DOHH2 (cell line): ENCODE data around the gene VAV2.

Experiments used
- H3F3A ChIP-seq: fragments of 200-600 bp; sonication (generic), shearing (Covaris generic); 2 replicates; pipeline ENCODE4 v1.6.0; 2016; ENCODE audit warnings: antibody characterized with exemption, mild to moderate bottlenecking; ENCODE audit not compliant: control insufficient read depth, insufficient read depth
- H3K27ac ChIP-seq: fragments of 200-600 bp; sonication (generic); 2 replicates; pipeline ENCODE4 v1.5.1; 2014; ENCODE audit warnings: low read depth, mild to moderate bottlenecking, low read length, moderate library complexity
- H3K27me3 ChIP-seq: fragments of 200-600 bp; sonication (generic); 2 replicates; pipeline ENCODE4 v1.6.1; 2014; ENCODE audit warnings: mild to moderate bottlenecking, low read length, mixed read lengths; ENCODE audit not compliant: control insufficient read depth
- H3K36me3 ChIP-seq: fragments of 200-600 bp; sonication (generic); 2 replicates; pipeline ENCODE4 v1.6.1; 2014; ENCODE audit warnings: mild to moderate bottlenecking, low read length, moderate library complexity, mixed read lengths; ENCODE audit not compliant: control insufficient read depth
- H3K4me1 ChIP-seq: fragments of 200-600 bp; sonication (generic); 2 replicates; pipeline ENCODE4 v1.6.1; 2014; ENCODE audit warnings: mild to moderate bottlenecking, low read length, mixed read lengths; ENCODE audit not compliant: control insufficient read depth
- H3K4me2 ChIP-seq: fragments of 200-600 bp; sonication (generic); 2 replicates; pipeline ENCODE4 v1.6.0; 2014; ENCODE audit warnings: mild to moderate bottlenecking, low read length, moderate library complexity
- H3K4me3 ChIP-seq: fragments of 200-600 bp; sonication (generic); 2 replicates; pipeline ENCODE4 v1.5.1; 2014; ENCODE audit warnings: mild to moderate bottlenecking, low read length, mixed read lengths
- H3K79me2 ChIP-seq: fragments of 200-600 bp; sonication (generic); 2 replicates; pipeline ENCODE4 v1.6.1; 2014; ENCODE audit warnings: mild to moderate bottlenecking, low read length, mixed read lengths; ENCODE audit not compliant: control insufficient read depth
- H3K9me2 ChIP-seq: fragments of 200-600 bp; sonication (generic); replicated peaks from 2 replicates; pipeline ENCODE4 v1.6.1; 2014; ENCODE audit warnings: mild to moderate bottlenecking, low read length, mixed read lengths; ENCODE audit not compliant: control insufficient read depth
- H3K9me3 ChIP-seq: fragments of 200-600 bp; sonication (generic); 2 replicates; pipeline ENCODE4 v1.6.1; 2014; ENCODE audit warnings: antibody characterized with exemption, low read length, mixed read lengths; ENCODE audit not compliant: control insufficient read depth, insufficient read depth
- H4K20me1 ChIP-seq: fragments of 200-600 bp; sonication (generic); 2 replicates; pipeline ENCODE4 v1.6.0; 2014; ENCODE audit warnings: low read depth, mild to moderate bottlenecking, antibody characterized with exemption, low read length, moderate library complexity; ENCODE audit not compliant: control insufficient read depth, insufficient read depth
- EZH2phosphoT487 ChIP-seq: fragments of 200-600 bp; sonication (generic); IDR thresholded peaks from 2 replicates; pipeline ENCODE4 v1.6.1; 2017; ENCODE audit warnings: borderline replicate concordance, mild to moderate bottlenecking, antibody characterized with exemption, low read length, moderate library complexity, mixed read lengths
- TF ChIP-seq, protein P1 (sequence below): fragments of 200-600 bp; sonication (generic); IDR thresholded peaks from one replicate; pipeline ENCODE4 v1.5.1; 2014; ENCODE audit warnings: antibody characterized with exemption, mild to moderate bottlenecking, low read depth, low read length; ENCODE audit not compliant: poor library complexity, severe bottlenecking

Gene VAV2

DNA sequence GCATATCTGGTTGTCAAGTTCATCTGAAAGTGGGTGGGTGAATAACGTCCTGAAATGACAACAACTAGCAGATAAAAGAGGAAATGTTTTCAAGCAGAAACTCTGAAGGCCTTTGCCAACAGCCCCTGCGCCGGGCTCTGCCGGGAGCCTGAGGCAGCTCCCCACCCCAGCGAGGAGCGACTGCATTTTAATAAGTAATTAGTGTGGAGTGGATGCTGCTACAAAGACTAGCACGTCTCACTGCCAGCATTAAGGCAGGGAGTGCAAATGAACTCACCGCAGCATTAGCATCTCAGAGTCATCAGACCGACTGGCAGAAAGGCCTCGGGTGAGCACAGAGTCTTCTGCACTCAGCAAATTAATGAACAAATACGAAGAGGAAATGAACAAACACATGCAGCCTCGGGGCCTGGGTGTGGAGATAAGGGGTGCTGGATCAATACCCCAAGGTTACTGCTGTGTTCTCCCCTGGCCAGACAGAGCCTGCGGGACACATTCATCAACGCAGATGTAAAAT is 63.8 kb downstream of the VAV2 start:
- H3K4me3 ChIP-seq = no peak overlapping the region
- no peak overlapping the region for H3K27ac ChIP-seq
- no peaks in the 10 kb centered on the region for H3K36me3 ChIP-seq
- H3K9me3 ChIP-seq = no peaks in the 10 kb centered on the region
- peaks cover 24% of the 10 kb centered on the region for H3K79me2 ChIP-seq
- H3K9me2 ChIP-seq = no peaks in the 10 kb centered on the region
- TF ChIP-seq, protein P1, sequence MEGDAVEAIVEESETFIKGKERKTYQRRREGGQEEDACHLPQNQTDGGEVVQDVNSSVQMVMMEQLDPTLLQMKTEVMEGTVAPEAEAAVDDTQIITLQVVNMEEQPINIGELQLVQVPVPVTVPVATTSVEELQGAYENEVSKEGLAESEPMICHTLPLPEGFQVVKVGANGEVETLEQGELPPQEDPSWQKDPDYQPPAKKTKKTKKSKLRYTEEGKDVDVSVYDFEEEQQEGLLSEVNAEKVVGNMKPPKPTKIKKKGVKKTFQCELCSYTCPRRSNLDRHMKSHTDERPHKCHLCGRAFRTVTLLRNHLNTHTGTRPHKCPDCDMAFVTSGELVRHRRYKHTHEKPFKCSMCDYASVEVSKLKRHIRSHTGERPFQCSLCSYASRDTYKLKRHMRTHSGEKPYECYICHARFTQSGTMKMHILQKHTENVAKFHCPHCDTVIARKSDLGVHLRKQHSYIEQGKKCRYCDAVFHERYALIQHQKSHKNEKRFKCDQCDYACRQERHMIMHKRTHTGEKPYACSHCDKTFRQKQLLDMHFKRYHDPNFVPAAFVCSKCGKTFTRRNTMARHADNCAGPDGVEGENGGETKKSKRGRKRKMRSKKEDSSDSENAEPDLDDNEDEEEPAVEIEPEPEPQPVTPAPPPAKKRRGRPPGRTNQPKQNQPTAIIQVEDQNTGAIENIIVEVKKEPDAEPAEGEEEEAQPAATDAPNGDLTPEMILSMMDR = no peak
- TF ChIP-seq EZH2phosphoT487 = no peak
- no peaks in the 10 kb centered on the region for H3F3A ChIP-seq
- H3K27me3 ChIP-seq = no peaks in the 10 kb centered on the region
- H3K4me1 ChIP-seq = no peaks in the 10 kb centered on the region
- H3K4me2 ChIP-seq = no peak overlapping the region
- no peaks in the 10 kb centered on the region for H4K20me1 ChIP-seq

DNA sequence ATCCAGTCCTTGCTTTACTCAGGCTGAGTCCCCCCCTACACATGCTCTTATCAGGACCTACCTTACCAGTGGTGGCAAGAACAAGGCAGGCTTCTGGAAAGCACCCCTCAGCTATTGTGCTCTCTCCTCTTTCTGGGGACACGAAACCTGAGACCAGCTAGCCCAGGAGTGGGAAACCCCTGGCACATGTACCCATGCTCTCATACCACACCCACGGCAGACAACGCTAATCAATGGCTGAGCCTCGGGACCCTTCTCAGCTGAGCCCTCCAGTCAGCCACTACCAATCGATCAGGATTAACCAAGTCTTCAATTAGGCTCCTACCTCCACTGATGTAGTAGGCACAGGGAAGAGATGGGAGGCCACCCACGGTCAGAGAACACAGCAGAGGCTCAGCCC is 65.1 kb downstream of the VAV2 start:
- Histone ChIP-seq H3K36me3 (no peaks in the 10 kb centered on the region), H3K4me2 (no peak overlapping the region), H3F3A (no peaks in the 10 kb centered on the region), H3K27me3 (no peaks in the 10 kb centered on the region), H3K9me2 (no peaks in the 10 kb centered on the region), H3K4me1 (no peaks in the 10 kb centered on the region), H4K20me1 (no peaks in the 10 kb centered on the region), H3K27ac (no peak overlapping the region), H3K79me2 (peaks cover 33% of the 10 kb centered on the region), H3K9me3 (no peaks in the 10 kb centered on the region), H3K4me3 (no peak overlapping the region)
- TF ChIP-seq, protein P1 = no peak
- no peak for TF ChIP-seq EZH2phosphoT487

DNA sequence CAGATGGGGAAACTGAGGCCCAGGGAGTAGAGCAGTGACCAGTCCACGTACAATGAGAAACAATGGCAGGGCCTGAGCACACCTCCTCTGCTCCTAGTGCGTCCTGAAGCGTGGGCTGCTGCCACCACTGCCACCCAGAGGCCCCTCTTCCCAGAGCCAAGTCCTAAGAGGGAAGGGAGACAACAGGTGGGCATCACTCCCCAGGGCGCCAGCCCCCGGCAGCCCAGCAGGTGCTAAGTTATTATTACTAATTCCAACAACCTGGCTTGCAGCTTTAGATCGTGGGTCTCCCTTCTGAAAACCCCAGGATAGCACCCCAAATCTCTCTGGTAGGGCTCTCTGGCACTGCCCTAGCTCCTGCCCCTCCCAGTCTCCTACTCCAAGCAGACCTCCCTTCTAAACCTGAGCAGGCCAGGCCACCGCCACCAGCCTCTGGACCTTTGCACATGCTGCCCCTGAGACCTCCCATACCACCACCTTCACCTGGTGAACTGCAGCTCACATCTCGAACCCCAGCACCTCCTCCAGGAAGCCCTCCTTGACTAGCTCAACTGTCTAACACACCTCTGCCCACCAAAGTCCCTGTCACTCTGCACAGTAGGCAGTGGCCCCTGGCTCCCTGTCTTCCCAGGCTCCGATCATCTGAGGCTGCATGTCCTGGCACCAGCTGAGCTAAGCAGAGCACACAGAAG is 65.8 kb downstream of the VAV2 start:
- Histone ChIP-seq H3K4me2 (no peak overlapping the region), H3K36me3 (no peaks in the 10 kb centered on the region), H3K27me3 (no peaks in the 10 kb centered on the region), H3K9me2 (no peaks in the 10 kb centered on the region), H3K4me3 (no peak overlapping the region), H3K9me3 (no peaks in the 10 kb centered on the region), H4K20me1 (no peaks in the 10 kb centered on the region), H3F3A (no peaks in the 10 kb centered on the region), H3K4me1 (no peaks in the 10 kb centered on the region), H3K79me2 (peaks cover 36% of the 10 kb centered on the region), H3K27ac (no peak overlapping the region)
- TF ChIP-seq, protein P1 = no peak
- no peak for TF ChIP-seq EZH2phosphoT487
